ENCODE data around the gene C3orf52. TPM values are rescaled to one million over a fixed set of nuclear protein-coding genes. Genes with fewer than 3 reads are reported as not detected.

Gene C3orf52
- total and polyA plus RNA-seq, 10 of the 15 experiments (the other 5 are each of a cell fraction or from before 2014, with no cell fraction given), result 0.15 to 1.9 (median 0.73) TPM

- TF ChIP-seq POLR2AphosphoS2 (IDR thresholded peaks at IDR 0.05; ENCODE audit: low read depth, low read length), result no peak
- TF ChIP-seq ZNF592 (IDR thresholded peaks at IDR 0.05), result no peak
- TF ChIP-seq POLR2A (IDR thresholded peaks at IDR 0.05; ENCODE audit: low read depth, low read length), result no peak
- no peak for TF ChIP-seq BMI1 (IDR thresholded peaks at IDR 0.05; ENCODE audit: borderline replicate concordance)
Observed at GRCh38 chr3:112048911-112049310, 37.3 kb upstream of the C3orf52 start (continued).

GRCh38 chr3:112053229-112053628 is 33.0 kb upstream of the C3orf52 start:
- H3K9ac ChIP-seq (ENCODE audit: control insufficient read depth, insufficient read depth, low read length), result no peak overlapping the region
- TF ChIP-seq E4F1 (IDR thresholded peaks at IDR 0.05; ENCODE audit: borderline replicate concordance, partially characterized antibody), result no peak
- TF ChIP-seq CTCF (IDR thresholded peaks at IDR 0.05 in 2 of 3, conservative IDR thresholded peaks at IDR 0.05 in 1 of 3; ENCODE audit: control insufficient read depth in 2 of 3, extremely low read depth in 1 of 3, insufficient read depth in 1 of 3, low read depth in 3 of 3, low read length in 3 of 3), result no peak
- no peak for TF ChIP-seq SMARCA5 (IDR thresholded peaks at IDR 0.05)
- no peak for TF ChIP-seq PBX3 (IDR thresholded peaks at IDR 0.05; ENCODE audit: insufficient replicate concordance, low read depth, low read length)
- H3K4me3 ChIP-seq, result no peak overlapping the region
- no peak overlapping the region for H2AFZ ChIP-seq (ENCODE audit: control insufficient read depth, low read depth, low read length)
- WGBS (ENCODE audit: insufficient coverage, insufficient replicate concordance, low lambda C conversion rate, missing lambda C conversion rate), result 0% methylated on average over 1 of the region's 1 CpG
- intact Hi-C loops (cut with micrococcal nuclease; ENCODE audit: unreplicated experiment) (no loop called here), in situ Hi-C loops (cut with MboI) (no loop called here)
- no peaks in the 10 kb centered on the region for H3K4me1 ChIP-seq (ENCODE audit: control insufficient read depth, insufficient read depth, low read length)
- POLR2A ChIA-PET, result no interaction called here
- CTCF ChIA-PET, result interaction anchor here (1.2 to 2.8 kb wide), 4 partner anchors 9 to 338 kb away, joined by 3 to 11 read pairs (median 6); no protein-coding TSS in a partner anchor
- no peak for FAIRE-seq
- H3K79me2 ChIP-seq (ENCODE audit: control insufficient read depth, insufficient read depth, low read length), result no peaks in the 10 kb centered on the region
- ATAC-seq, result no peak
- H3K27ac ChIP-seq (ENCODE audit: control insufficient read depth, insufficient read depth), result no peak overlapping the region
- no peaks in the 10 kb centered on the region for H3K9me3 ChIP-seq (replicated peaks; ENCODE audit: control insufficient read depth, insufficient read depth, low read length)
- SMC1A ChIA-PET (ENCODE audit: uncharacterized antibody, unreplicated experiment), result interaction anchor here (0.8 to 1.9 kb wide), 5 partner anchors 10 to 58 kb away, joined by 3 to 7 read pairs (median 3); no protein-coding TSS in a partner anchor
- H3K36me3 ChIP-seq (ENCODE audit: control insufficient read depth in 2 of 2, insufficient read depth in 2 of 2, low read length in 1 of 2), result no peaks in the 10 kb centered on the region
- H3K4me2 ChIP-seq (ENCODE audit: control insufficient read depth, insufficient read depth), result no peak overlapping the region
- RAD21 ChIA-PET (ENCODE audit: unreplicated experiment), result interaction anchor here (2.0 kb wide), 1 partner anchor 64 kb away, joined by 7 read pairs; no protein-coding TSS in a partner anchor
- H3K27me3 ChIP-seq (replicated peaks in 1 of 2; ENCODE audit: control insufficient read depth in 2 of 2, insufficient read depth in 2 of 2, low read length in 1 of 2), result no peaks in the 10 kb centered on the region
- BruUV-seq (replicated peaks), result no TSS peak
- no peak for DNase-seq (ENCODE audit: low read depth, low spot score)
- no peaks in the 10 kb centered on the region for H4K20me1 ChIP-seq (ENCODE audit: control insufficient read depth, insufficient read depth)
